ENCODE measurements around the gene HSPA1A.
A peak's percentile ranks its signal among the peaks of the same experiment; 100 is the strongest.

HSPA1A gene

GRCh38 chr6:31830886-31831335 is 15.6 kb downstream of the HSPA1A start:
- H3K9me3 ChIP-seq (ENCODE audit: control insufficient read depth, insufficient read depth, low read depth, low read length) = no peaks in the 10 kb centered on the region
- H3K36me3 ChIP-seq (ENCODE audit: control insufficient read depth in 2 of 2, insufficient read depth in 1 of 2, low read length in 2 of 2) = peaks cover 1 to 25% of the 10 kb centered on the region in 2 experiments; a peak in 2 of 3 replicates
- peak overlapping the region; percentile 64 for H3K4me3 ChIP-seq (ENCODE audit: low read depth, low read length)
- H3K4me1 ChIP-seq (ENCODE audit: control insufficient read depth, insufficient read depth, low read length) = no peaks in the 10 kb centered on the region
- TF ChIP-seq ZNF394 (tag by site-specific recombination; IDR thresholded peaks at IDR 0.05; ENCODE audit: borderline replicate concordance) = 0 out of 2 replicates have a peak, but pooled peaks have one; percentile 2
- TF ChIP-seq KLF8 (tag by site-specific recombination; IDR thresholded peaks at IDR 0.05) = no peak
- no peak for TF ChIP-seq INSM2 (tag by site-specific recombination; IDR thresholded peaks at IDR 0.05)
- peak; percentile 79 for TF ChIP-seq MZF1 (tag by site-specific recombination; IDR thresholded peaks at IDR 0.05; ENCODE audit: borderline replicate concordance)
- peak overlapping the region; percentile 32; the same call in 1 of the 2 replicates for H3K27ac ChIP-seq (ENCODE audit: extremely low read depth, low read depth, low read length)
- CTCF ChIA-PET = interaction anchor here (0.6 to 4.4 kb wide), 19 partner anchors 13 to 1243 kb away, joined by 3 to 18 read pairs (median 6); partner anchors contain the start of genes C6orf47, CLIC1, EHMT2 and HLA-DPA1
- POLR2A ChIA-PET = interaction anchor here (0.6 to 8.1 kb wide), 20 partner anchors 12 to 297 kb away, joined by 3 to 93 read pairs (median 7); partner anchors contain the start of genes ATF6B, BAG6, CLIC1 and DDX39B

DNA sequence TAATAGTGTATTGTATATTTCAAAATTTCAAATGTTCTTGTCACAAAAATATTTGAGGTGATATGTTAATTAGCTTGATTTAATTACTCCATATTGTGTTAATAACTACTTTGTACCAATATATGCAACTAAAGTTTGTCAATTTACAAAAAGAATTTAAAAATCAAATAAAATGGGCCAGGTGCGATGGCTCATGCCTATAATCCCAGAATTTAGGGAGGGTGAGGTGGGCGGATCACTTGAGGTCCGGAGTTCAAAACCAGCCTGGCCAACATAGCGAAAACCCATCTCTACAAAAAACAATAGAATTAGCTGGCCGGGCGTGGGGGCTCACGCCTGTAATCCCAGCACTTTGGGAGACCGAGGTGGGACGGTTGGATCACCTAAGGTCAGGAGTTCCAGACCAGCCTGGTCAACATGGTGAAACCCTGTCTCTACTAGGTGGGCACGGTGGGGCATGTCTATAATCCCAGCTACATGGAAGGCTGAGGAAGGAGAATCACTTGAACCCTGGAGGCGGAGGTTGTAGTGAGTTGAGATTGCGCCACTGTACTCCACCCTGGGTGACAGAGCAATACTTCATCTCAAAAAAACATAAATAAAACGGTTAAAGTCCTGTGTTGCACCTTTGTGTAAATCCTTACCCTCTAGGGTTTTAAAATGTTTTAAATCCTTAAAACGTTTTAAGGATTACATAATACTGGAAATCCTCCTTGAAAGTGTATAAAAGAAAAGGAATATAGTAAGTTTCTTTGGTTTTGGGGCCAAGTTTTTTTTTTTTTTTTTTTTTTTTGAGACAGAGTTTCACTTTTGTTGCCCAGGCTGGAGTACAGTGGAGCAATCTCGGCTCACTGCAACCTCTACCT is 16.2 kb downstream of the HSPA1A start:
- Histone ChIP-seq H3K27ac (ENCODE audit: extremely low read depth, low read depth, low read length) (peak overlapping the region; percentile 36; the same call in 1 of the 2 replicates), H3K36me3 (ENCODE audit: control insufficient read depth in 2 of 2, insufficient read depth in 1 of 2, low read length in 2 of 2) (peaks cover 6 to 32% of the 10 kb centered on the region in 2 experiments; a peak in 2 of 3 replicates), H3K4me3 (ENCODE audit: low read depth, low read length) (peak overlapping the region; percentile 64), H3K4me1 (ENCODE audit: control insufficient read depth, insufficient read depth, low read length) (peaks cover 3% of the 10 kb centered on the region), H3K9me3 (ENCODE audit: control insufficient read depth, insufficient read depth, low read depth, low read length) (no peaks in the 10 kb centered on the region)
- POLR2A ChIA-PET = interaction anchor here (0.6 to 8.1 kb wide), 19 partner anchors 9 to 297 kb away, joined by 3 to 93 read pairs (median 8); partner anchors contain the start of genes ATF6B, CLIC1, DDX39B and GPANK1
- CTCF ChIA-PET = interaction anchor here (0.6 to 4.4 kb wide), 17 partner anchors 13 to 1242 kb away, joined by 3 to 18 read pairs (median 5); partner anchors contain the start of genes EHMT2, HLA-DPA1, LSM2 and VARS1
- TF ChIP-seq PRDM1 (tag by site-specific recombination; IDR thresholded peaks at IDR 0.05) (peak; percentile 61), ZFHX2 (tag by site-specific recombination; conservative IDR thresholded peaks at IDR 0.05) (peak; percentile 62), GLI4 (tag by site-specific recombination; IDR thresholded peaks at IDR 0.05) (no peak), GFI1B (tag by site-specific recombination; IDR thresholded peaks at IDR 0.05) (peak; percentile 5), KLF1 (tag by site-specific recombination; IDR thresholded peaks at IDR 0.05) (peak; percentile 29; the same call in 1 of the 2 replicates), EGR2 (tag by site-specific recombination; IDR thresholded peaks at IDR 0.05; ENCODE audit: low read depth) (peak; percentile 45; the same call in 1 of the 2 replicates), KLF8 (tag by site-specific recombination; IDR thresholded peaks at IDR 0.05) (peak; percentile 20), MZF1 (tag by site-specific recombination; IDR thresholded peaks at IDR 0.05; ENCODE audit: borderline replicate concordance) (peak; percentile 2; the same call in 1 of the 2 replicates), INSM2 (tag by site-specific recombination; IDR thresholded peaks at IDR 0.05) (0 out of 2 replicates have a peak, but pooled peaks have one; percentile 20), ZNF600 (tag by site-specific recombination; IDR thresholded peaks at IDR 0.05) (peak; percentile 59), WT1 (tag by site-specific recombination; IDR thresholded peaks at IDR 0.05) (peak; percentile 74), BCL11A (tag by site-specific recombination; IDR thresholded peaks at IDR 0.05; ENCODE audit: low read depth) (peak; percentile 29; the same call in 1 of the 2 replicates), KLF9 (tag by site-specific recombination; IDR thresholded peaks at IDR 0.05; ENCODE audit: low read depth) (peak; percentile 24; the same call in 1 of the 2 replicates)
- TF ChIP-seq, protein P1, sequence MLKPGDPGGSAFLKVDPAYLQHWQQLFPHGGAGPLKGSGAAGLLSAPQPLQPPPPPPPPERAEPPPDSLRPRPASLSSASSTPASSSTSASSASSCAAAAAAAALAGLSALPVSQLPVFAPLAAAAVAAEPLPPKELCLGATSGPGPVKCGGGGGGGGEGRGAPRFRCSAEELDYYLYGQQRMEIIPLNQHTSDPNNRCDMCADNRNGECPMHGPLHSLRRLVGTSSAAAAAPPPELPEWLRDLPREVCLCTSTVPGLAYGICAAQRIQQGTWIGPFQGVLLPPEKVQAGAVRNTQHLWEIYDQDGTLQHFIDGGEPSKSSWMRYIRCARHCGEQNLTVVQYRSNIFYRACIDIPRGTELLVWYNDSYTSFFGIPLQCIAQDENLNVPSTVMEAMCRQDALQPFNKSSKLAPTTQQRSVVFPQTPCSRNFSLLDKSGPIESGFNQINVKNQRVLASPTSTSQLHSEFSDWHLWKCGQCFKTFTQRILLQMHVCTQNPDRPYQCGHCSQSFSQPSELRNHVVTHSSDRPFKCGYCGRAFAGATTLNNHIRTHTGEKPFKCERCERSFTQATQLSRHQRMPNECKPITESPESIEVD (tag by site-specific recombination; IDR thresholded peaks at IDR 0.05) = peak; percentile 97
- TF ChIP-seq, protein P2, sequence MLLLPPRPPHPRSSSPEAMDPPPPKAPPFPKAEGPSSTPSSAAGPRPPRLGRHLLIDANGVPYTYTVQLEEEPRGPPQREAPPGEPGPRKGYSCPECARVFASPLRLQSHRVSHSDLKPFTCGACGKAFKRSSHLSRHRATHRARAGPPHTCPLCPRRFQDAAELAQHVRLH (tag by site-specific recombination; IDR thresholded peaks at IDR 0.05) = 0 out of 2 replicates have a peak, but pooled peaks have one; percentile 26
- TF ChIP-seq, protein P3, sequence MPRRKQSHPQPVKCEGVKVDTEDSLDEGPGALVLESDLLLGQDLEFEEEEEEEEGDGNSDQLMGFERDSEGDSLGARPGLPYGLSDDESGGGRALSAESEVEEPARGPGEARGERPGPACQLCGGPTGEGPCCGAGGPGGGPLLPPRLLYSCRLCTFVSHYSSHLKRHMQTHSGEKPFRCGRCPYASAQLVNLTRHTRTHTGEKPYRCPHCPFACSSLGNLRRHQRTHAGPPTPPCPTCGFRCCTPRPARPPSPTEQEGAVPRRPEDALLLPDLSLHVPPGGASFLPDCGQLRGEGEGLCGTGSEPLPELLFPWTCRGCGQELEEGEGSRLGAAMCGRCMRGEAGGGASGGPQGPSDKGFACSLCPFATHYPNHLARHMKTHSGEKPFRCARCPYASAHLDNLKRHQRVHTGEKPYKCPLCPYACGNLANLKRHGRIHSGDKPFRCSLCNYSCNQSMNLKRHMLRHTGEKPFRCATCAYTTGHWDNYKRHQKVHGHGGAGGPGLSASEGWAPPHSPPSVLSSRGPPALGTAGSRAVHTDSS (tag by site-specific recombination; IDR thresholded peaks at IDR 0.05) = peak; percentile 42; the same call in 1 of the 2 replicates
- TF ChIP-seq, protein P4, sequence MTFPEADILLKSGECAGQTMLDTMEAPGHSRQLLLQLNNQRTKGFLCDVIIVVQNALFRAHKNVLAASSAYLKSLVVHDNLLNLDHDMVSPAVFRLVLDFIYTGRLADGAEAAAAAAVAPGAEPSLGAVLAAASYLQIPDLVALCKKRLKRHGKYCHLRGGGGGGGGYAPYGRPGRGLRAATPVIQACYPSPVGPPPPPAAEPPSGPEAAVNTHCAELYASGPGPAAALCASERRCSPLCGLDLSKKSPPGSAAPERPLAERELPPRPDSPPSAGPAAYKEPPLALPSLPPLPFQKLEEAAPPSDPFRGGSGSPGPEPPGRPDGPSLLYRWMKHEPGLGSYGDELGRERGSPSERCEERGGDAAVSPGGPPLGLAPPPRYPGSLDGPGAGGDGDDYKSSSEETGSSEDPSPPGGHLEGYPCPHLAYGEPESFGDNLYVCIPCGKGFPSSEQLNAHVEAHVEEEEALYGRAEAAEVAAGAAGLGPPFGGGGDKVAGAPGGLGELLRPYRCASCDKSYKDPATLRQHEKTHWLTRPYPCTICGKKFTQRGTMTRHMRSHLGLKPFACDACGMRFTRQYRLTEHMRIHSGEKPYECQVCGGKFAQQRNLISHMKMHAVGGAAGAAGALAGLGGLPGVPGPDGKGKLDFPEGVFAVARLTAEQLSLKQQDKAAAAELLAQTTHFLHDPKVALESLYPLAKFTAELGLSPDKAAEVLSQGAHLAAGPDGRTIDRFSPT (tag by site-specific recombination; IDR thresholded peaks at IDR 0.05) = peak; percentile 86
- TF ChIP-seq, protein P5, sequence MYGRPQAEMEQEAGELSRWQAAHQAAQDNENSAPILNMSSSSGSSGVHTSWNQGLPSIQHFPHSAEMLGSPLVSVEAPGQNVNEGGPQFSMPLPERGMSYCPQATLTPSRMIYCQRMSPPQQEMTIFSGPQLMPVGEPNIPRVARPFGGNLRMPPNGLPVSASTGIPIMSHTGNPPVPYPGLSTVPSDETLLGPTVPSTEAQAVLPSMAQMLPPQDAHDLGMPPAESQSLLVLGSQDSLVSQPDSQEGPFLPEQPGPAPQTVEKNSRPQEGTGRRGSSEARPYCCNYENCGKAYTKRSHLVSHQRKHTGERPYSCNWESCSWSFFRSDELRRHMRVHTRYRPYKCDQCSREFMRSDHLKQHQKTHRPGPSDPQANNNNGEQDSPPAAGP (tag by site-specific recombination; IDR thresholded peaks at IDR 0.05) = peak; percentile 58; the same call in 1 of the 2 replicates

Data from HEK293 (cell line).